RPMI7951 (cell line): ENCODE measurements around the gene SFT2D1. TPM values are rescaled to one million over a fixed set of nuclear protein-coding genes. Genes with fewer than 3 reads are reported as not detected.

Source experiments
- DNase-seq: peaks from one replicate; pipeline ENCODE4 v3.0.0-alpha.2; 2012; ENCODE audit warnings: low read depth
- total RNA-seq: library from RNA; depleted of rRNA; stranded (reverse); fragments of >200 nt; shearing (Covaris generic); gene quantifications from 2 replicates; pipeline ENCODE4 v1.2.3, GENCODE V29; 2014

SFT2D1 gene
- total RNA-seq, 1 experiment from 2014 or later: 73.1 TPM

- no peak for DNase-seq
These were observed 35.0 kb downstream of the SFT2D1 start for GRCh38 chr6:166307082-166308032.

GRCh38 chr6:166306378-166307081, 35.8 kb downstream of the SFT2D1 start:
- no peak for DNase-seq

GRCh38 chr6:166305562-166306117, 36.7 kb downstream of the SFT2D1 start:
- no peak for DNase-seq

DNA sequence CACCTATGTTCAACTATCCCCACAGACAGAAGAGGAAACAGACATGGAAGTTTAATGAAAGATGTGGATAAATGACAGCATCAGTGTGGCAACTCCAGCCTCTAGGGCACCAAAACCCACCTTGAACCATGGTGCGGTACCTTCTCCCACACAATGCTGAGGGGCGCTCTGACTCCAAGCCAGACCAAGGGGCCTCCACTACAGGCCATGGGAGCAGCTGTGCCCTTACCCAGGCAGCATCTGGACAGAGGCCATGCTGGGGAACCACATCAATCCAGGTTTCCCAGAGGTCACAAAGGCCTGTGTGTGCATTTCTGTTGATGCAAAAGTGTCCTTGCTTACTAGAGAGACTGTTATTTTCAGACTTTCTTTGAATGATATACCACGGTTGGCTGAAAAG, 38.2 kb downstream of the SFT2D1 start:
- DNase-seq: no peak

GRCh38 chr6:166301611-166302529, 40.5 kb downstream of the SFT2D1 start:
- DNase-seq: no peak

DNA sequence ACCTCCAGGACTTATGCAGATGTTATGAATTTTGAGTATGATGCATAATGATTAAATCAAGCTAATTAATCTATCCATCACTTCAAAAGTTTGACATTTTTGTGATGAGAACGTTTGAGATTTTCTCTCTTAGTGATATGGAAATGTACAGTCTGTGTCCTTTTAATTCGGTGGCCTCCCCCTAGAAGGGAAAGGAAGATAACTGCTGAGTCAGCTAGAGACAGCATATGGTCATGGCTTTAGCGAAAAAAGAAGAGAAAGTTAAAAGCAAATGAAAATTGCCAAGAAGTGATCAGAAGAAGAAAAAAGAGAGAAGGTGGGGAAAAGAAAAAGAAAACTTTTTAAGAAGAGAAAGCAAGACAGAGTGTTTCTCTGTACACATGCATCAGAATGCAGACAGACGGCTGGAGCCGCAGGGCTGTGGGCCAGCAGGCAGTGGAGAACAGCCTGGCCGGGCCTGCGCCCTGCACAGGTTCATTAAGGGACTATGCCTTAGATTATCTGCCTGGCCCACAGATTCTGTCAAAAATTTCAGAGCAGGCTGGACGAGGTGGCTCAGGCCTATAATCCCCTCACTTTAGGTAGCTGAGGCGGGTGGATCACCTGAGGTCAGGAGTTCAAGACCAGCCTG, 41.9 kb downstream of the SFT2D1 start:
- DNase-seq: no peak

GRCh38 chr6:166297606-166298005, 44.7 kb downstream of the SFT2D1 start:
- peak; percentile 13 for DNase-seq

GRCh38 chr6:166296035-166296883, 46.1 kb downstream of the SFT2D1 start:
- DNase-seq: no peak

DNA sequence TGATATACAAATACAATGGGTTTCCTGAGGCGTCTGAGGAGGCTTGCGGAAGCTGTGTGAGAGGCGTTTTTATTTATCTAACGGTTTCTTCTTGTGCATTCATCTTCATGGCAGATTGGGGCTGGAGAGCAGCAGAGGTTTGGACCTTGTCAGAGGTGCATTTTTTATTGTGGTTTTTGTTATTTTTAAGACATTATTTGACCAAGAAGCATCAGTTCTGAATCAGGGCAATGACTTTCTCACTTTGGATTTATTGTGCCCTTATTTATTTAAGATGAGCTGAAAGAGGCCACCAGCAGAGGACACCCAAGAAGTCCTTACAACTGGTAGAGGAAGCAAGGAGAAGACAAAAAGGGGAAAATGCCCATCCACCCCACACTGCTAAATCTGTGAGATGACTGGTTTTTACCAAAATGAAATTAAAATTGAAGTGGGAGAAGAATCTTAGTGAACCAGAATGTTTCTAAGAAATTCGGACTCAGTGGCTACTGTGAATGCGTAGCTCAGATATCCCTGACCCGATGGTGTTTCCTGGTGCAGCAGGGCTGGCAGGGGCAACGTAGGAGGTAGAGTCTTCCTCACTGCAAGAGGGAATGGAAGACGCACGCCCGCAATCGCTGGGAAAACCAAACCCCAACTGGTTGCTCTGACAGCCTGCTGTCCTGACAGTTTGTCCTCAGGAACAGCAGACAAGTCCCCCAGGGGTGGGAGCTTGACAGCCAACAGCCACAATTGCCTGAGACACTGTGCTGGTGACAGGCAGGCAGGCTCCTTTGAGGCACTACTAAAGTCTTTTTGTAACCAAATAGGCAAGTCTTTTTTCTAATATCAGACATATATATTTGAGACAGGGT, 48.4 kb downstream of the SFT2D1 start:
- no peak for DNase-seq

DNA sequence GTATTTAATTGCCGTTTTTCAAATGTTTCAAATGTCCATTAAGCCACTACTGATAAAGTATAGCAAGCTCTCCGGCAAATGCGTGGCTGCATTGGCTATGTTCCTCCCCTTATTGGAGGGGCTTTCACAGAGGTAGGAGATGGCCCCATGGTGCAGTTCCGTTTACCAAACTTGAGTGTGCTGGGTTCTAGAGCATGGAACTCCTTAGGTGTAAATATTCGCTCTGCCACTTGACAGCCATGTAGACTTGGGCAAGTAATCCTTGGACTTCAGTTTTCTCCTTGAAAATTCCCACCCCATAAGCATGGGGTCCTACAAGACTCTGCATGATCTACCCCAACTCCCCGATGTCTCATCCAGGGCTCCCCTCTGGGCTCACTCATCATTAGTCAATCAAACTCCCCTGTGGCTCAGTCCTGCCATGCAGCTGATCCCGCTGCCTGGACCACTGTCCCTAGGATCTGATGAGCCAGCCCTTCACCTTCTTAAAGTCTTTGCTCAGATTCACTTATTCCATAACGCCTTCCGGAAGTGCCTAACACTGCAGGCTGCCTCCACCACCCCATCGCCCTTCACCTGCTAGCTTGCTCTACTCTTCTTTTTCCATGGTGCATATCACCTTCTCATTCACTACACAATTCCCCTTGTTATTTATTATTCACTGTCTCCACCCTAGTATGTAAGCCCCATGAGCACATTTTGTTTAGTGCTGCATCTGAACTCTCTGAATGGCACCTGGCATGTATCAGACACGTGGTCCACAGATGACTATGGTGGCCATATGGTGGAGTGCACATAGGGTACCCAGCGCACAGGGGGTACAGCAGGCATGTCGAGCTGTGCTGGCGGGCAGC, 52.9 kb downstream of the SFT2D1 start:
- DNase-seq: no peak

DNA sequence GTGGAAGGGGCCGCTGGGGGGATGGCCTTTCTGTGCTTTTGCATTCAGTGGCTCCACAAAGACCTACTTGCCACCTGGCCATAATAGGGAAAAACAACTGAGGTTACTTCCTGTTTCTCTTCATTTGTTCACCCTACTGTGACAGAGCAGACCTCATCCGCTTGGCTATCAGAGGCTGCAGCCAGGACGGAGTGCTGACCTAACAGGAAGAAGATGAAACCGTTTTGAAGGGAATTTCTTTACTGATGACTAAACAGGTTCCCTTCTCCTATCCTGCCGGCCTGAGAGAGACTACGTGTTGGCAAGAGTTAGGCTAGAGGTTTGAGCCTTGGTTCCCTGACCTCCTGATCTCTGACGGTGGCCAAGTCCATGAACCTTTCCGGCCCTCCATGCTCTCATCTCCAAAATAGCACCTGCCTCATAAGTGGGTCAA, 55.5 kb downstream of the SFT2D1 start:
- DNase-seq: no peak

- no peak for DNase-seq
These were observed 57.1 kb downstream of the SFT2D1 start for GRCh38 chr6:166285233-166285632.

DNA sequence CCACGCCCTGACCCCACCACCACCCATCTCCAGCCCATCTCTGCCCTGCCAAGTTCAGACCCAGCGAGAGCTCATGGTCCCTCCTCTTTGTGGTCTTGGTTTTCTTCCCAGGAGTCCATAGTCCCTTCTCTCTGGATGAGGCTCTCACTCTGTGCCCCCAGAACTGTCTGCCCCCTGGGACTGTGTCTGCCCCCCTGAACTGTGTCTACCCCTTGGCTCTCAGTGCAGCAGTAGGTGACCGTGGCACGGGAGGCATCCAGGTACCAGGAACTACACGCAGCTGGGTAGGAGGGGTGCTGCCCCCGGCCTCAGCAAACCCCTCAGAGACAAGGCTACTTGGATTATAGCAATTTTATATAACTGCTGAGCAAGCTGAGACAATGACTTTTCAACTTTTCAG, 57.7 kb downstream of the SFT2D1 start:
- no peak for DNase-seq

DNA sequence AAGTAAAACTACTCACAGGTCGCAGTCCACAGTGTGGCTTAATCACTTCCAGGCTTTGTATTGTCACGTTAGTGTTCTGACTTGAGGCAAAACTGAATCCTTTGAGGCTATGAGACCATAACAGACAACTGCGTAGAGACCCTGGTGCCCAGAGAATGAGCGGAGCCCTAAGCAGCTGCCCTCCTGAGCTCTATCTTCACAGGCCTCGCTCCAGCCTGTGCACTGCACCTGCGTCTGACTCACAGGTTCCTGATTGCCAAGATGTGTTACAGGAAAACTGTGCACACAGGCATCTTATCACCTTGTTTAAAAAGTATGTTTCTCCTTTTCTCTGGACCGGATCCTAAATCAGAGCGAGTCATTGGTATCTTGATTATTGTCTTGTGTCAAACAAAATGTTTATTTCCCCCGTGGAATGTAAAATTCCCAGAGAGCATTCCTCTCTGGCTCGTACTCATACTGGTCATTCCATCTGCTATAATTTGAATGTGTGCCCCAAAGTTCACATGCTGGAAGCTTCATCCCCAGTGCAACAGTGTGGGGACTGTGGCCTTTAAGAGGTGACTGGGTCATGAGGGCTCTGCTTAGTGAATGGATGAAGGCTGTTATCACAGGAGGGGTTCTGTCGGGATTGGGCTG, 59.8 kb downstream of the SFT2D1 start:
- DNase-seq: no peak

DNA sequence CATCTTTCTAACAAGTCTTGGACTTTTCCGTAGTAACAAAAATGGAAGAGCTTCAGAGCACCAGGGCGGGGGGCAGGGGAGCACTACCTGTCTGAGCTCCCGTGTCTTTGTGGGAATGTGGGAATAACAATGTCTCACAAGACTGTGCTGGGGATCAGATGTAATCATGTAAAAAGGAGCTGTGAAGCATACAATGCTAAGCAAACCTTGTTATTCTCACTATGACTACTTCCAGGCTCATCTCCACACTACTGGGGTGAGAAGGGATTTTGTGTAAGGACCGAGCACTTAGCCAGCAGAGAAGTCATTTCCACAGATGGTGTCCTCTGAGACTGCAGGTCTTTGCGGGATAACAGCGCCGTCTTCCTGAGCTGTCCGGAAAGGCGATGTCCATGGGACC, 61.2 kb downstream of the SFT2D1 start:
- DNase-seq: no peak

GRCh38 chr6:166279393-166279679, 63.0 kb downstream of the SFT2D1 start:
- DNase-seq: no peak

- no peak for DNase-seq
These were observed 63.6 kb downstream of the SFT2D1 start for GRCh38 chr6:166278579-166279392.
